Activated T-helper 2 cell treated with anti-CD3 and anti-CD28 coated beads, Interferon-gamma antibody, Interleukin-2, Interleukin-4, amounts not matched to agents 10 μg/mL and 5 μg/mL and 100 μg/mL, durations not matched to agents 14 hours and 24 hours and 36 hours (primary cell): ENCODE data around the gene PIGW. TPM values are rescaled to one million over a fixed set of nuclear protein-coding genes. Genes with fewer than 3 reads are reported as not detected.

Source experiments
- DNase-seq: peaks from one replicate; pipeline ENCODE4 v3.0.0; 2021; ENCODE audit warnings: low spot score
- H3K27ac Mint-ChIP-seq: one replicate; pipeline ENCODE4 v1.8.0; 2021; ENCODE audit warnings: mixed read lengths
- H3K27me3 Mint-ChIP-seq: one replicate; pipeline ENCODE4 v1.8.0; 2021; ENCODE audit warnings: low read depth, mixed read lengths
- H3K36me3 Mint-ChIP-seq: one replicate; pipeline ENCODE4 v1.8.0; 2021; ENCODE audit warnings: low read depth, mixed read lengths
- H3K4me1 Mint-ChIP-seq: one replicate; pipeline ENCODE4 v1.8.0; 2021; ENCODE audit warnings: low read depth, mixed read lengths
- H3K4me3 Mint-ChIP-seq: one replicate; pipeline ENCODE4 v1.8.0; 2021; ENCODE audit warnings: low read depth, mild to moderate bottlenecking, moderate library complexity, mixed read lengths
- H3K9me3 Mint-ChIP-seq: one replicate; pipeline ENCODE4 v1.8.0; 2021; ENCODE audit warnings: mixed read lengths
- intact Hi-C: fragments of 100-400 bp; cut with micrococcal nuclease; formaldehyde crosslinking; loops from one replicate; pipeline ENCODE4 v1.15.1; 2023
- total RNA-seq: library from RNA; stranded (reverse); gene quantifications from 2 replicates; pipeline ENCODE4 v1.2.3, GENCODE V29; 2022

The PIGW gene
- total RNA-seq, 1 donor from 2014 or later, result 22.6 TPM

- Mint-ChIP-seq H3K9me3 (no peaks in the 10 kb centered on the region), H3K27me3 (no peaks in the 10 kb centered on the region), H3K4me3 (no peak overlapping the region), H3K27ac (no peak overlapping the region), H3K36me3 (peaks cover 42% of the 10 kb centered on the region), H3K4me1 (peaks cover 17% of the 10 kb centered on the region)
- intact Hi-C loops, result no loop called here
- DNase-seq, result no peak
These were observed 8.0 kb downstream of the PIGW start for GRCh38 chr17:36542755-36543154.

GRCh38 chr17:36544044-36544306, 9.2 kb downstream of the PIGW start:
- Mint-ChIP-seq H3K4me1 (peaks cover 24% of the 10 kb centered on the region), H3K27me3 (no peaks in the 10 kb centered on the region), H3K4me3 (peak overlapping the region; percentile 98), H3K36me3 (peaks cover 42% of the 10 kb centered on the region), H3K27ac (peak overlapping the region; percentile 96), H3K9me3 (no peaks in the 10 kb centered on the region)
- DNase-seq, result no peak
- intact Hi-C loops, result loop anchor here (1.0 to 2.0 kb wide), 3 partner anchors 9 to 57 kb away; partner anchors contain the start of genes DHRS11 and MRM1

- DNase-seq, result peak; percentile 91
- no peaks in the 10 kb centered on the region for H3K27me3 Mint-ChIP-seq
- H3K4me3 Mint-ChIP-seq, result peak within 1 kb of the TSS; percentile 98
- peaks cover 43% of the 10 kb centered on the region for H3K36me3 Mint-ChIP-seq
- H3K4me1 Mint-ChIP-seq, result peaks cover 24% of the 10 kb centered on the region
- no peaks in the 10 kb centered on the region for H3K9me3 Mint-ChIP-seq
- intact Hi-C loops, result loop anchor here (1.0 to 2.0 kb wide), 3 partner anchors 9 to 56 kb away; partner anchors contain the start of genes DHRS11 and MRM1
- H3K27ac Mint-ChIP-seq, result peak within 1 kb of the TSS; percentile 96
These were observed 9.7 kb downstream of the PIGW start, which contains the start of gene GGNBP2 for GRCh38 chr17:36544307-36545076. GGNBP2 (plus strand) TSS chr17:36544919; CDS start chr17:36545725, 806 bp downstream.

- Mint-ChIP-seq H3K27me3 (no peaks in the 10 kb centered on the region), H3K27ac (peak overlapping the region; percentile 96), H3K4me1 (peaks cover 23% of the 10 kb centered on the region), H3K36me3 (peaks cover 41% of the 10 kb centered on the region), H3K9me3 (no peaks in the 10 kb centered on the region), H3K4me3 (peak overlapping the region; percentile 98)
- no peak for DNase-seq
- intact Hi-C loops, result loop anchor here (2.0 kb wide), 2 partner anchors 46 to 56 kb away; partner anchors contain the start of genes DHRS11 and MRM1
These were observed 10.3 kb downstream of the PIGW start for GRCh38 chr17:36545077-36545464.

- Mint-ChIP-seq H3K4me1 (peaks cover 30% of the 10 kb centered on the region), H3K36me3 (peaks cover 45% of the 10 kb centered on the region), H3K4me3 (peak overlapping the region; percentile 90), H3K27ac (peak overlapping the region; percentile 93), H3K27me3 (no peaks in the 10 kb centered on the region), H3K9me3 (no peaks in the 10 kb centered on the region)
- DNase-seq, result peak; percentile 96
- intact Hi-C loops, result loop anchor here (2.0 kb wide), 2 partner anchors 45 to 55 kb away; partner anchors contain the start of genes DHRS11 and MRM1
These were observed 11.0 kb downstream of the PIGW start for GRCh38 chr17:36545465-36546417.

- peak overlapping the region; percentile 93 for H3K27ac Mint-ChIP-seq
- no peak for DNase-seq
- H3K36me3 Mint-ChIP-seq, result peaks cover 47% of the 10 kb centered on the region
- no peaks in the 10 kb centered on the region for H3K27me3 Mint-ChIP-seq
- intact Hi-C loops, result no loop called here
- H3K4me1 Mint-ChIP-seq, result peaks cover 35% of the 10 kb centered on the region
- H3K9me3 Mint-ChIP-seq, result no peaks in the 10 kb centered on the region
- H3K4me3 Mint-ChIP-seq, result peak overlapping the region; percentile 90
These were observed 11.8 kb downstream of the PIGW start for GRCh38 chr17:36546418-36547093.

GRCh38 chr17:36547776-36548175, 13.0 kb downstream of the PIGW start:
- Mint-ChIP-seq H3K4me1 (peaks cover 43% of the 10 kb centered on the region), H3K36me3 (peaks cover 53% of the 10 kb centered on the region)

GRCh38 chr17:36550491-36551417, 16.0 kb downstream of the PIGW start:
- H3K4me1 Mint-ChIP-seq, result peaks cover 51% of the 10 kb centered on the region
- intact Hi-C loops, result no loop called here
- no peak for DNase-seq
- H3K27me3 Mint-ChIP-seq, result no peaks in the 10 kb centered on the region
- peak overlapping the region; percentile 58 for H3K27ac Mint-ChIP-seq
- H3K36me3 Mint-ChIP-seq, result peaks cover 65% of the 10 kb centered on the region
- H3K9me3 Mint-ChIP-seq, result no peaks in the 10 kb centered on the region
- peak overlapping the region; percentile 43 for H3K4me3 Mint-ChIP-seq

More at GRCh38 chr17:36547776-36548175, 13.0 kb downstream of the PIGW start:
- peak overlapping the region; percentile 90 for H3K4me3 Mint-ChIP-seq
- H3K27ac Mint-ChIP-seq, result peak overlapping the region; percentile 53
- no peak for DNase-seq
- H3K27me3 Mint-ChIP-seq, result no peaks in the 10 kb centered on the region
- no peaks in the 10 kb centered on the region for H3K9me3 Mint-ChIP-seq
- intact Hi-C loops, result no loop called here

- Mint-ChIP-seq H3K9me3 (no peaks in the 10 kb centered on the region), H3K4me3 (no peak overlapping the region), H3K27ac (peak overlapping the region; percentile 13), H3K36me3 (peaks cover 60% of the 10 kb centered on the region), H3K27me3 (no peaks in the 10 kb centered on the region), H3K4me1 (peaks cover 48% of the 10 kb centered on the region)
- DNase-seq, result no peak
- intact Hi-C loops, result no loop called here
These were observed 18.7 kb downstream of the PIGW start for GRCh38 chr17:36553459-36553858.

- Mint-ChIP-seq H3K9me3 (no peaks in the 10 kb centered on the region), H3K27ac (peak overlapping the region; percentile 8), H3K4me3 (no peak overlapping the region), H3K36me3 (peaks cover 77% of the 10 kb centered on the region), H3K27me3 (no peaks in the 10 kb centered on the region), H3K4me1 (peaks cover 3% of the 10 kb centered on the region)
- DNase-seq, result no peak
- intact Hi-C loops, result no loop called here
These were observed 31.3 kb downstream of the PIGW start for GRCh38 chr17:36566081-36566480.

- H3K4me1 Mint-ChIP-seq, result peaks cover 6% of the 10 kb centered on the region
- H3K27ac Mint-ChIP-seq, result no peak overlapping the region
- H3K4me3 Mint-ChIP-seq, result no peak overlapping the region
- no peaks in the 10 kb centered on the region for H3K27me3 Mint-ChIP-seq
- intact Hi-C loops, result no loop called here
- H3K36me3 Mint-ChIP-seq, result peaks cover 75% of the 10 kb centered on the region
- no peaks in the 10 kb centered on the region for H3K9me3 Mint-ChIP-seq
- no peak for DNase-seq
These were observed 40.2 kb downstream of the PIGW start for GRCh38 chr17:36575028-36575427.
